Liver (tissue), 3 donors: Measurements from ENCODE around the gene ABCB6.
A peak's percentile ranks its signal among the peaks of the same experiment; 100 is the strongest.

ENCODE experiments used
- FOXA1 ChIP-seq: IDR thresholded peaks from 2 replicates; pipeline ENCODE4 v1.6.1; 2016; ENCODE audit warnings: antibody characterized with exemption
- JUND ChIP-seq, 2 donors: IDR thresholded peaks; 2 replicates each; pipeline ENCODE4 v1.6.1; 2016; ENCODE audit warnings: antibody characterized with exemption in 2 of 2
- TF ChIP-seq, protein P1 (sequence below): fragments of 150-350 bp; IDR thresholded peaks from 2 replicates; pipeline ENCODE4 v1.5.1; 2017; ENCODE audit warnings: improper control_type of control experiment, low read depth, low read length; ENCODE audit not compliant: missing input control
- TF ChIP-seq, protein P2 (sequence below): IDR thresholded peaks from 2 replicates; pipeline ENCODE4 v1.6.1; 2016; ENCODE audit warnings: antibody characterized with exemption
- donor health status: healthy.
- donor health status: healthy.

DNA sequence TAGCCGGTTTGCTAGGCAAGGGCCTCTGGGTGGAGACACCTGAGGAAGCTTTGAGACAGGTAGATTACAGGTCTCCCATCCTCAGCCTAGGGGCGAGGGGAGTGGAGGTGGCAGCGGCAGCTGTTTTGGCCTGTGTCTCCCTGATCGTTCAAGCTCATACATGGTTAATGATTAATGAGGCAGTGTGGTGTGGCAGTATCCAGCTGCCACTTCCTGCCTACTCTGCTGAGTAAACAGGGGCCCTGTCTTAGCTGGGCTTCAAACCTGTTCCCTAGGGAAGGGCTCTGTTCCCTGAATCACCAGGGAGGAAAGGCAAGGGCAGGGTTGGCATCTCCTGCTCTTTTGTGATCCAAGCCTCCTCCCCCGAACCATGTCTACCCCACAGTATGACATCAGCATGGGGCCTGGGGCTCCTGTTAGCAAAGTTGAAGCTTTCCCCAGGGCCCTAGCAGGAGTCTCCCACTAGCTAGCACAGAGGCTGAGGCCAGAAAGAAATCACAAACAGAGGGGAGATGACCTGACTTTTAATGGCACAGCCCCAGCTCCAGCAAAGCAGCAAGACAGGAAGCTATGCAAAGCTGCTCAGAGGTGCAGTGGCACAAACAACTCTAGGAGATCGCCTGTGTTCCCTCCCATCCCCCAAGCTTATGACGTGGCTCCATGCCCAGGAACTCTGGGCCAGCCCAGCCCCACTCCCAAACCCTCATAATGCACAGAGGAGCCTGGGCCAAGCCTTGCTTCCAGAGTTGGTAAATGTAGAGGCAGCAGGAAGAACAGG is 30.6 kb upstream of the ABCB6 start:
- peak; percentile 97 for TF ChIP-seq FOXA1
- TF ChIP-seq, protein P1, sequence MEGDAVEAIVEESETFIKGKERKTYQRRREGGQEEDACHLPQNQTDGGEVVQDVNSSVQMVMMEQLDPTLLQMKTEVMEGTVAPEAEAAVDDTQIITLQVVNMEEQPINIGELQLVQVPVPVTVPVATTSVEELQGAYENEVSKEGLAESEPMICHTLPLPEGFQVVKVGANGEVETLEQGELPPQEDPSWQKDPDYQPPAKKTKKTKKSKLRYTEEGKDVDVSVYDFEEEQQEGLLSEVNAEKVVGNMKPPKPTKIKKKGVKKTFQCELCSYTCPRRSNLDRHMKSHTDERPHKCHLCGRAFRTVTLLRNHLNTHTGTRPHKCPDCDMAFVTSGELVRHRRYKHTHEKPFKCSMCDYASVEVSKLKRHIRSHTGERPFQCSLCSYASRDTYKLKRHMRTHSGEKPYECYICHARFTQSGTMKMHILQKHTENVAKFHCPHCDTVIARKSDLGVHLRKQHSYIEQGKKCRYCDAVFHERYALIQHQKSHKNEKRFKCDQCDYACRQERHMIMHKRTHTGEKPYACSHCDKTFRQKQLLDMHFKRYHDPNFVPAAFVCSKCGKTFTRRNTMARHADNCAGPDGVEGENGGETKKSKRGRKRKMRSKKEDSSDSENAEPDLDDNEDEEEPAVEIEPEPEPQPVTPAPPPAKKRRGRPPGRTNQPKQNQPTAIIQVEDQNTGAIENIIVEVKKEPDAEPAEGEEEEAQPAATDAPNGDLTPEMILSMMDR, result no peak
- peak in 1 of 2 donors; percentile 37 for TF ChIP-seq JUND (IDR thresholded peaks at IDR 0.05)
- TF ChIP-seq, protein P2, sequence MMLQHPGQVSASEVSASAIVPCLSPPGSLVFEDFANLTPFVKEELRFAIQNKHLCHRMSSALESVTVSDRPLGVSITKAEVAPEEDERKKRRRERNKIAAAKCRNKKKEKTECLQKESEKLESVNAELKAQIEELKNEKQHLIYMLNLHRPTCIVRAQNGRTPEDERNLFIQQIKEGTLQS, result no peak
